NCI-H2227 (cell line): ENCODE measurements around the gene ZNF189.
A peak's percentile ranks its signal among the peaks of the same experiment; 100 is the strongest.

Experiments used
- DNase-seq: peaks from one replicate; lab custom pipeline; 2025; ENCODE audit not compliant: unreplicated experiment; lab: John Stamatoyannopoulos, UW

The ZNF189 gene

GRCh38 chr9:101448680-101449070 lies 50.0 kb downstream of the ZNF189 start:
- no peak for DNase-seq

GRCh38 chr9:101449071-101449721 lies 50.5 kb downstream of the ZNF189 start:
- peak; percentile 86 for DNase-seq

- DNase-seq: no peak
Observed at GRCh38 chr9:101450931-101451330, 52.3 kb downstream of the ZNF189 start.

- no peak for DNase-seq
Observed at GRCh38 chr9:101451498-101451897, 52.8 kb downstream of the ZNF189 start.

- DNase-seq: no peak
Observed at GRCh38 chr9:101453776-101454570, 55.3 kb downstream of the ZNF189 start.

- no peak for DNase-seq
Observed at GRCh38 chr9:101455656-101456240, 57.1 kb downstream of the ZNF189 start.

- DNase-seq: no peak
Observed at GRCh38 chr9:101457003-101457402, 58.4 kb downstream of the ZNF189 start.

- peak; percentile 57 for DNase-seq
Observed at GRCh38 chr9:101458963-101459631, 60.4 kb downstream of the ZNF189 start.
